ENCODE results near the gene MBP.

Gene MBP

DNA sequence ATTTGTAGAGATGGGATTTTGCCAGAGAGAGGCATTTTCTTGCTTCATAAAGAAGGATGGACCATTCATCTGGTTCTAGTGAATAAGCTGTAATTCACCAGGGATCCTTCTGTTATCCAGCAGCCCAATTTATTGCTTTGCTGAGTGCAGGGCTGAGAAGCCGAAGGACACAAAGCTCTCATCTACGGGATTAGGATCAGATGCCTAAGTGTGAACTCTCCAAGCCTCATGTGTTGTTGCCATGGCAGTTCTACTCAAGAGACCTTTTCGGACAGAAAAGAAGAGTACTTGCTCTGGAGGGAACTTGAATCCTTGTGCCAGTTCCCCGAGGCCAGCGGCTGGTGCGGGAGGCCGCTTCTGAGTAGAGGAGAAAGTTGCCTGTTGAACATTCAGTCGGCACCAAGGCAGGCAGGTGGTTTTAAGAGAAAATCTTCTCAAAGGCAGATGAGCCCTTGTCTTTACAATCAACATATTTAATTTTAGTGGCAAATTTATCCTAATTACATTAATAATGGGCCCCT is 38.4 kb upstream of the MBP start:
- DNase-seq (ENCODE audit: low read depth): no peak
- H3K4me3 ChIP-seq (ENCODE audit: low read depth, low read length): no peak overlapping the region
- no peak for TF ChIP-seq POLR2A (IDR thresholded peaks at IDR 0.05; ENCODE audit: extremely low read depth, insufficient read length)
- no peak for TF ChIP-seq MYC (IDR thresholded peaks at IDR 0.05; ENCODE audit: low read depth, low read length)
- TF ChIP-seq, protein P1, sequence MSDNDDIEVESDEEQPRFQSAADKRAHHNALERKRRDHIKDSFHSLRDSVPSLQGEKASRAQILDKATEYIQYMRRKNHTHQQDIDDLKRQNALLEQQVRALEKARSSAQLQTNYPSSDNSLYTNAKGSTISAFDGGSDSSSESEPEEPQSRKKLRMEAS (IDR thresholded peaks at IDR 0.05; ENCODE audit: low read depth, low read length): no peak
- no peak for TF ChIP-seq CTCF (IDR thresholded peaks at IDR 0.05; ENCODE audit: low read depth, low read length)

GRCh38 chr18:77168811-77169311 is 36.3 kb upstream of the MBP start:
- no peak overlapping the region for H3K4me3 ChIP-seq (ENCODE audit: low read depth, low read length)
- no peak for TF ChIP-seq POLR2A (IDR thresholded peaks at IDR 0.05; ENCODE audit: extremely low read depth, insufficient read length)
- TF ChIP-seq CTCF (IDR thresholded peaks at IDR 0.05; ENCODE audit: low read depth, low read length): no peak
- TF ChIP-seq, protein P1 (IDR thresholded peaks at IDR 0.05; ENCODE audit: low read depth, low read length): no peak
- TF ChIP-seq MYC (IDR thresholded peaks at IDR 0.05; ENCODE audit: low read depth, low read length): no peak
- no peak for DNase-seq (ENCODE audit: low read depth)

- H3K4me3 ChIP-seq (ENCODE audit: low read depth, low read length): no peak overlapping the region
- no peak for DNase-seq (ENCODE audit: low read depth)
- TF ChIP-seq MYC (IDR thresholded peaks at IDR 0.05; ENCODE audit: low read depth, low read length): no peak
- TF ChIP-seq, protein P1 (IDR thresholded peaks at IDR 0.05; ENCODE audit: low read depth, low read length): no peak
- no peak for TF ChIP-seq POLR2A (IDR thresholded peaks at IDR 0.05; ENCODE audit: extremely low read depth, insufficient read length)
- TF ChIP-seq CTCF (IDR thresholded peaks at IDR 0.05; ENCODE audit: low read depth, low read length): no peak
These were observed 34.7 kb upstream of the MBP start for GRCh38 chr18:77167251-77167650.

DNA sequence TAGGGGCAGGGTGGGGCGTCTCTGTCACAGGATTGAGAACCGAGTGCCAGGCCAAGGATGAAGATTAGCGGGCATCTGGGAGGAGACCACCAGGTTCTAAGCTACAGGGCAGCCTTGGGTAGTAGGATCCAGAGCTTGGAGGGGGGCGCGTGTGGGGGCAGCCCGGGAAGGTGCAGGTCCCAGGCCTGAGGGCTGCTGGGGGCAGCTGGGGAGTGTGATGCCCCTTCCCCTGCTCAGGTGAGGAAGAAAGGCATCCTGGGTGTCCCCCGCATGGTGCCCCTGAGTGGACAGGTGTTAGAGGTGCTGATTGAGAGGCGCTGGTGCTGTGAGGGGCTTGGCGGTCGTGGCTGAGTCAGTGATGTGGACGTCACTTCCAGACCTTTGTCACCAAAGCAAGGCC is 33.9 kb upstream of the MBP start:
- no peak for DNase-seq (ENCODE audit: low read depth)
- H3K4me3 ChIP-seq (ENCODE audit: low read depth, low read length): no peak overlapping the region
- TF ChIP-seq POLR2A (IDR thresholded peaks at IDR 0.05; ENCODE audit: extremely low read depth, insufficient read length): no peak
- TF ChIP-seq CTCF (IDR thresholded peaks at IDR 0.05; ENCODE audit: low read depth, low read length): no peak
- no peak for TF ChIP-seq MYC (IDR thresholded peaks at IDR 0.05; ENCODE audit: low read depth, low read length)

DNA sequence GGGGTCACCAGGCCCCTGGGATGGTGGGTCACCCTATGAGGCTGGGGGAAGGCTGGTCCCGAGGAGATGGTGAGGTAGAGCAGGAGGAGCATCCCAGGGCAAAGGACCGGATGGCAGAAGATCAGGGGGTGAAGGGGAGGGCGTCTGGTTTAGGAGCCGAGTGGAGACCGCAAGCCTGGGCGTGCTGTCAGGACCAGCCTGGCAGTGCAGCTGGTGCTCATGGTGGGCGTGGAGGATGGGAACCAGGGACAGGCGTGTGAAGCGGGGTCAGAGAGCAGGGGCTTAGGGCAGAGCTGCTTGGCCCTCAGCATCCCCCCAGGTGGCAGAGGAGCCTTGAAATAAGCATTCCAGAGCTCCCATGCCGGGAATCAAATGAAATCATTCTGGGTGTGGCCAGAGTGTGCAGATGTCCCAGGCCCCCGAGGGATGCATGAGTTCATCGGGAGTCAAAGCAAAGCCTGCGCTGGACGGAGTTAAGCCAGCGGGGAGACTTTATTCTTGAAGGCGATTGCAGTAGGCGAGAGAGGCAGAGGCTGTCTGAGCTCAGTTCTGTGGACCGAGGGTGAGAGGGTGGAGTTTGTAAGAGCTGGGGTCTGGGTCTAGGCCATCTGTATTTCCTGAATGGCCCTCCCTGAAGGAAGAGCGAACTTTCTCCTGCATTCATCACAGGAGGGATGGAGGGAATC is 33.1 kb upstream of the MBP start:
- no peak for DNase-seq (ENCODE audit: low read depth)
- TF ChIP-seq POLR2A (IDR thresholded peaks at IDR 0.05; ENCODE audit: extremely low read depth, insufficient read length): no peak
- TF ChIP-seq, protein P1 (IDR thresholded peaks at IDR 0.05; ENCODE audit: low read depth, low read length): no peak
- no peak for TF ChIP-seq CTCF (IDR thresholded peaks at IDR 0.05; ENCODE audit: low read depth, low read length)
- TF ChIP-seq MYC (IDR thresholded peaks at IDR 0.05; ENCODE audit: low read depth, low read length): no peak
- no peak overlapping the region for H3K4me3 ChIP-seq (ENCODE audit: low read depth, low read length)
